Endothelial cell of umbilical vein (primary cell): ENCODE data around the gene PARP9. TPM values are rescaled to one million over a fixed set of nuclear protein-coding genes. Genes with fewer than 3 reads are reported as not detected.

Experiments
- BruUV-seq: library from RNA; stranded (reverse); fragments of 400-500 nt; replicated peaks from 2 replicates; lab custom pipeline; 2021; lab: Mats Ljungman, UMichigan
- CTCF ChIA-PET: fragments of 300-600, 350-600 bp; sonication (Branson Sonifier 250); formaldehyde crosslinking; loops from one replicate; lab custom pipeline; 2021; ENCODE audit warnings: antibody characterized with exemption, inconsistent platforms; lab: Charles Lee
- POLR2A ChIA-PET: fragments of 300-600, 350-600 bp; sonication (Branson Sonifier 250); formaldehyde crosslinking; loops from one replicate; lab custom pipeline; 2021; ENCODE audit warnings: antibody characterized with exemption, inconsistent platforms; lab: Charles Lee
- DNase-seq: peaks from one replicate; pipeline ENCODE4 v3.0.0-alpha.2; 2011; ENCODE audit warnings: low read depth, low spot score
- FAIRE-seq: peaks from 2 replicates; lab custom pipeline; 2011; peaks lifted over from hg19 to GRCh38; lab: Jason Lieb, UNC
- H2AFZ ChIP-seq: 2 replicates; pipeline ENCODE4 v1.6.0; 2012; ENCODE audit warnings: low read depth, low read length, control low read depth, inconsistent platforms
- H3K27ac ChIP-seq: 2 replicates; pipeline ENCODE4 v1.5.1; 2011; ENCODE audit warnings: low read depth, mild to moderate bottlenecking, control low read depth, low read length, moderate library complexity; ENCODE audit not compliant: insufficient read depth
- H3K27me3 ChIP-seq, 2 experiments: 2 replicates each; pipeline versions ENCODE4 v1.6.0 to v1.6.1; 2011; ENCODE audit warnings: low read length in 2 of 2, mixed read lengths in 1 of 2; ENCODE audit not compliant: control insufficient read depth in 2 of 2, insufficient read depth in 2 of 2
- H3K36me3 ChIP-seq, 2 experiments: 2 replicates in 1 of 2; 3 replicates in 1 of 2; pipeline ENCODE4 v1.5.1; 2011; ENCODE audit warnings: low read length in 2 of 2, mild to moderate bottlenecking in 1 of 2, moderate library complexity in 1 of 2; ENCODE audit not compliant: control insufficient read depth in 2 of 2, insufficient read depth in 2 of 2; ENCODE audit errors: extremely low read depth in 1 of 2
- H3K4me1 ChIP-seq: 3 replicates; pipeline ENCODE4 v1.5.1; 2011; ENCODE audit warnings: mild to moderate bottlenecking, low read length; ENCODE audit not compliant: control insufficient read depth, insufficient read depth; ENCODE audit errors: extremely low read depth
- H3K4me2 ChIP-seq: 2 replicates; pipeline ENCODE4 v1.6.1; 2011; ENCODE audit warnings: low read length, control low read depth, mixed read lengths; ENCODE audit not compliant: insufficient read depth
- H3K4me3 ChIP-seq, 3 experiments: fragments of 200-600 bp in 1 of 3; sonication (generic), shearing (Covaris generic) in 1 of 3; replicated peaks in 1 of 3; 2 replicates each; pipeline ENCODE4 v1.5.1; 2011 to 2016; ENCODE audit warnings: control low read depth in 3 of 3, low read length in 3 of 3, mild to moderate bottlenecking in 2 of 3, inconsistent platforms in 1 of 3, low read depth in 1 of 3, moderate library complexity in 1 of 3; ENCODE audit not compliant: insufficient read depth in 1 of 3
- H3K79me2 ChIP-seq: 2 replicates; pipeline ENCODE4 v1.6.0; 2012; ENCODE audit warnings: low read length, inconsistent platforms; ENCODE audit not compliant: control insufficient read depth, insufficient read depth
- H3K9ac ChIP-seq: replicated peaks from 2 replicates; pipeline ENCODE3; 2011; ENCODE audit warnings: low read length, control low read depth; ENCODE audit not compliant: insufficient read depth; ENCODE audit errors: extremely low read depth
- H3K9me1 ChIP-seq: replicated peaks from 3 replicates; pipeline ENCODE4 v1.6.0; 2011; ENCODE audit warnings: mild to moderate bottlenecking, low read length; ENCODE audit not compliant: control insufficient read depth, insufficient read depth; ENCODE audit errors: extremely low read depth
- H3K9me3 ChIP-seq: replicated peaks from 2 replicates; pipeline ENCODE4 v1.5.1; 2012; ENCODE audit warnings: low read length, inconsistent platforms; ENCODE audit not compliant: control insufficient read depth, insufficient read depth
- H4K20me1 ChIP-seq: replicated peaks from 2 replicates; pipeline ENCODE3; 2011; ENCODE audit warnings: mild to moderate bottlenecking, low read length; ENCODE audit not compliant: control insufficient read depth, insufficient read depth; ENCODE audit errors: extremely low read depth
- EZH2 ChIP-seq: IDR thresholded peaks from 2 replicates; pipeline ENCODE4 v1.6.1; 2012; ENCODE audit warnings: borderline replicate concordance, low read depth, mild to moderate bottlenecking, moderate library complexity, low read length, inconsistent platforms; ENCODE audit not compliant: severe bottlenecking
- FOS ChIP-seq: IDR thresholded peaks from 2 replicates; pipeline ENCODE4 v1.6.1; 2011; ENCODE audit warnings: mild to moderate bottlenecking, low read length, moderate library complexity, borderline replicate concordance; ENCODE audit not compliant: insufficient read depth
- GATA2 ChIP-seq: IDR thresholded peaks from 2 replicates; pipeline ENCODE4 v1.7.0; 2011; ENCODE audit warnings: low read depth, mild to moderate bottlenecking, moderate library complexity, mixed read lengths, low read length; ENCODE audit not compliant: insufficient read length, insufficient read depth
- JUN ChIP-seq: IDR thresholded peaks from 2 replicates; pipeline ENCODE4 v1.6.1; 2011; ENCODE audit warnings: borderline replicate concordance, low read depth; ENCODE audit not compliant: insufficient read length, insufficient read depth
- MAX ChIP-seq: IDR thresholded peaks from 2 replicates; pipeline ENCODE4 v1.6.1; 2011; ENCODE audit not compliant: insufficient read depth, insufficient read length
- MYC ChIP-seq: IDR thresholded peaks from one replicate; pipeline ENCODE4 v1.6.1; 2011; ENCODE audit warnings: mild to moderate bottlenecking, low read depth, low read length
- POLR2A ChIP-seq: IDR thresholded peaks from 2 replicates; pipeline ENCODE4 v1.6.1; 2012; ENCODE audit warnings: low read depth, mild to moderate bottlenecking, control low read depth, low read length
- POLR2AphosphoS5 ChIP-seq: IDR thresholded peaks from 2 replicates; pipeline ENCODE4 v1.6.1; 2012; ENCODE audit warnings: low read depth, mild to moderate bottlenecking, control low read depth, low read length, moderate library complexity; ENCODE audit not compliant: insufficient read depth
- dilution Hi-C: fragments of 300-500 bp; cut with MboI; formaldehyde crosslinking; loops from one replicate; pipeline ENCODE4 v1.15.0; 2019; ENCODE audit warnings: low sequenced_read_pairs; ENCODE audit not compliant: extremely low pct_ligation_motif_present
- intact Hi-C: fragments of 100-400 bp; cut with micrococcal nuclease; formaldehyde crosslinking; loops from one replicate; pipeline ENCODE4 v1.10.0; 2022
- polyA plus RNA-seq, 4 experiments: library from polyadenylated mRNA; depleted of rRNA in 3 of 4; stranded (reverse) in 3 of 4; unstranded in 1 of 4; fragments of >200 nt; gene quantifications; 2 replicates each; pipeline versions ENCODE4 v1.2.1 to v1.2.3, GENCODE V29; 2011 to 2012; ENCODE audit warnings: missing spikeins in 1 of 4
- total RNA-seq: library from RNA; stranded (reverse); gene quantifications from 2 replicates; pipeline ENCODE4 v1.2.3, GENCODE V29; 2021
- TF ChIP-seq, protein P1 (sequence below), 2 donors: IDR thresholded peaks; 1 replicate in 1 of 2; 2 replicates in 1 of 2; pipeline ENCODE4 v1.5.1; 2011; ENCODE audit warnings: low read length in 2 of 2, mild to moderate bottlenecking in 2 of 2, moderate library complexity in 2 of 2, control low read depth in 1 of 2, inconsistent platforms in 1 of 2, low read depth in 1 of 2; ENCODE audit not compliant: insufficient read depth in 1 of 2; ENCODE audit errors: extremely low read depth in 1 of 2

The PARP9 gene
- total and polyA plus RNA-seq, 2 donors (not counting 3 experiments of a cell fraction or from before 2014, with no cell fraction given): 10.1 to 12.5 TPM

- dilution Hi-C loops (no loop called here), intact Hi-C loops (no loop called here)
- Histone ChIP-seq H3K36me3 (no peaks in the 10 kb centered on the region), H3K9ac (no peak overlapping the region), H3K27ac (no peak overlapping the region), H3K79me2 (no peaks in the 10 kb centered on the region), H3K27me3 (peaks cover 1 to 8% of the 10 kb centered on the region in 2 experiments), H3K4me2 (no peak overlapping the region), H3K4me1 (peaks cover 2% of the 10 kb centered on the region), H2AFZ (no peak overlapping the region), H3K9me3 (no peaks in the 10 kb centered on the region), H4K20me1 (no peaks in the 10 kb centered on the region), H3K4me3 (no peak overlapping the region), H3K9me1 (no peaks in the 10 kb centered on the region)
- ChIA-PET CTCF (no interaction called here), POLR2A (no interaction called here)
- DNase-seq: no peak
- BruUV-seq: no TSS peak
- FAIRE-seq: no peak
- TF ChIP-seq JUN (no peak), POLR2A (no peak), EZH2 (no peak), GATA2 (no peak), FOS (no peak), MAX (no peak), POLR2AphosphoS5 (no peak), MYC (no peak)
- TF ChIP-seq, protein P1, sequence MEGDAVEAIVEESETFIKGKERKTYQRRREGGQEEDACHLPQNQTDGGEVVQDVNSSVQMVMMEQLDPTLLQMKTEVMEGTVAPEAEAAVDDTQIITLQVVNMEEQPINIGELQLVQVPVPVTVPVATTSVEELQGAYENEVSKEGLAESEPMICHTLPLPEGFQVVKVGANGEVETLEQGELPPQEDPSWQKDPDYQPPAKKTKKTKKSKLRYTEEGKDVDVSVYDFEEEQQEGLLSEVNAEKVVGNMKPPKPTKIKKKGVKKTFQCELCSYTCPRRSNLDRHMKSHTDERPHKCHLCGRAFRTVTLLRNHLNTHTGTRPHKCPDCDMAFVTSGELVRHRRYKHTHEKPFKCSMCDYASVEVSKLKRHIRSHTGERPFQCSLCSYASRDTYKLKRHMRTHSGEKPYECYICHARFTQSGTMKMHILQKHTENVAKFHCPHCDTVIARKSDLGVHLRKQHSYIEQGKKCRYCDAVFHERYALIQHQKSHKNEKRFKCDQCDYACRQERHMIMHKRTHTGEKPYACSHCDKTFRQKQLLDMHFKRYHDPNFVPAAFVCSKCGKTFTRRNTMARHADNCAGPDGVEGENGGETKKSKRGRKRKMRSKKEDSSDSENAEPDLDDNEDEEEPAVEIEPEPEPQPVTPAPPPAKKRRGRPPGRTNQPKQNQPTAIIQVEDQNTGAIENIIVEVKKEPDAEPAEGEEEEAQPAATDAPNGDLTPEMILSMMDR (IDR thresholded peaks at IDR 0.05; ENCODE audit: extremely low read depth in 1 of 2, insufficient read depth in 1 of 2, low read depth in 1 of 2, low read length in 2 of 2): no peak
Measured at GRCh38 chr3:122519693-122520092, 44.4 kb downstream of the PARP9 start.
